GM18520 (cell line): Measurements from ENCODE around the gene DCUN1D3.
"Not testable (repeated sequence)": the region's sequence is repeated elsewhere in the genome, so short reads cannot be mapped to it uniquely, and the experiment has no call there.

Experiments used
- ATAC-seq: cut with Tn5 transposase; IDR thresholded peaks from one replicate; pipeline ENCODE4 v1.9.1; 2021; ENCODE audit not compliant: unreplicated experiment

The DCUN1D3 gene, protein sequence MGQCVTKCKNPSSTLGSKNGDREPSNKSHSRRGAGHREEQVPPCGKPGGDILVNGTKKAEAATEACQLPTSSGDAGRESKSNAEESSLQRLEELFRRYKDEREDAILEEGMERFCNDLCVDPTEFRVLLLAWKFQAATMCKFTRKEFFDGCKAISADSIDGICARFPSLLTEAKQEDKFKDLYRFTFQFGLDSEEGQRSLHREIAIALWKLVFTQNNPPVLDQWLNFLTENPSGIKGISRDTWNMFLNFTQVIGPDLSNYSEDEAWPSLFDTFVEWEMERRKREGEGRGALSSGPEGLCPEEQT

DNA sequence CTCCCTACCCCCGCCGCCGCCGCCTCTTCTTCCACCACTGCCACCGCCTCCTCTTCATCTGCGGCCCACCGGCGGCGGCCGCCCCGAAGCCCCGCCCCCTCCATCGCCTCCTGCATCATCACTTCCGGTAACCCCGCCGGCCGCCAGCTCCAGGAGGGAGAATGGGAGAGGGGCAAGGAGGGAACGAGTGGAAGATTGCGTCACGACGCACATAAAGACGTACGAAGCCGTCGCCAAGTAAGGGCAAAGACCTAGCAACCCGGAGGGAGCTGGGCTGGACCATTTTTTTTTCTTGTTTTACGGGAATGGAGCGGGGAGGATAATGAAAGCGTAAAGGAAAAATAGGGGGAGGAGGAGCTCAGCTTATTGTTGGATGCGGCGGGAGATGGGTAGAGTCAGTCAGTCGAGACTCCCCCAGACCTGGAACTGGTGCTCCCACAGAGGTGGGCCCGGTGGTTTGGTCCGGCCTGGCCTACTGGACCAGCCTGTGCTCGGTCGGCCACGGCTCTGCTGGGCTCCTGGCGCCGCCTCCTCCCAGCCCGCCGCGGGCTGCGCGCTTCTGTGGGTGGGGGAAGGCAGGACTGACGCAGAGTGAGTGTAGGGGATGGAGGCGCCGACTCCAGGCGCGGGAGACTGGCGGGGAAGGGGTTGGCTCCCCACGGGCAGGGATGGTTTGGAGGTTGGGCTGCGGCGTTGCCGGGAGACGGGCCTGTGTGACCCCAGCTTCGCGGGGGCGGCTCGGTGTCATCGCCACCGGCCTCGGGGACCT is at the start of gene DCUN1D3, which contains the start of gene LYRM1:
Gene DCUN1D3, minus strand, starts transcription at position 60 of the 769 bp plus-strand sequence. CDS start 37,820 bp downstream, outside the sequence.
Gene LYRM1, plus strand, starts transcription at position 473 of the 769 bp plus-strand sequence. CDS start 14,785 bp downstream, outside the sequence.
- peak; percentile 56 for ATAC-seq

DNA sequence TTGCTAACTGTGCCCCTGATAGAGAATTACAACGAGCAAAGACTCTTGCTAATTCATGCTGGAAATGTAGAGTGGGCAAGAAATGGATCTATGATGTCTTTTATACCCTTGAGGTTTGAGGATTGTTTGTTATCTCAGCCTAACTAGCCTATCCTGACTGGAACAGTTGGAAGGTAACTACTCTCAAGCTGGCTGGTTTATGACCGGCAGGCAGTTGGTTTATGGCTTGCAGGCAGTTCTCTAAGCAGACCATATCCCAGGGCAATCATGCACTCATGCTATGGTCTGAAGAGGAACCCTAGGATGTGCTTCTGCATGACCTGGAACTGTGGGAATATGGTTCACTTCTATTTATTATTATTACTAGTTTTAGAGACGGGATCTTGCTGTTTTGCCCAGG is 49.5 kb upstream of the DCUN1D3 start:
- no peak for ATAC-seq

DNA sequence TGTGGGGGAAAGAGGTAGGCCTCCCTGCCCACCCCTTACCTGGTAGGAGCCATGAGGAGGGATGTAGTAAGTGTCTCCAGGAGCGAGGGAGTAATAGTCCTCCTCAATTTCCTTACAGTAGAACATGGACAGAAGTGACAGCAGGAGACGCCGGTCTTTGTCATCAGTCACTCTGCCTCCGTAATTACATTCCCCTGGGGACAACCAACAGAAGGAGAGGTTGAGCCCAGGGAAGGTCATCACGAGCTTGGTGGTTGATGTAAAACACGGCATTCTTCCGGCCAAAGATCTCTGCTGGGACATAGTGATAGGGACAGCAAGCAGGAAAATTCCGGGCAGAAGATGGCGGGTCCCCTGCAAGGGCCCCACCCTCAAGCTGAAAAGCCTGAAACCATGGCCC is 48.3 kb upstream of the DCUN1D3 start:
- ATAC-seq = no peak

DNA sequence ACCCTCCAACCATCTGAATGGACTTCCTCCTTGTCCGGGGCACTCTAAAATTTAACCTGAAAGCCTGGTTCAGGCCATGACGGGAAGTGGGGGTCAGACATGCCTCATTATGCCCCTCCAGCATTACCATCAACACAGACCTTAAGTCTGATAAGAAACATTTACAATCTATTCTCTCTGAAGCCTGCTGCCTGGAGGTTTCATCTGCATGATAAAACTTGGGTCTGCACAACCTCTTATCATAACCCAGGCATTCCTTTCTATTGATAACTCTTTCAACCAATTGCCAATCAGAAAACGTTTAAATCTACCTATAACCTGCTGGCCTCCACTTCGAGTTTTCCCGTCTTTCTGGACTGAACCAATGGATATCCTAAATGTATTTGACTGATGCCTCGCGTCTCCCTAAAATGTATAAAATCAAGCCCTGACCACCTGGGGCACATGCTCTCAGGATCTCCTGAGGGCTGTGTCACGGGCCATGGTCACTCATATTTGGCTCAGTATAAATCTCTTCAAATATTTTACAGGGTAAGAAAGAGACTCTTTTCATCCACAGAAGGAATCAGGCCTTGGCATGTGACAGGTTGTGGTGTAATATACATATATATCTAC is 46.0 kb upstream of the DCUN1D3 start:
- ATAC-seq = no peak

DNA sequence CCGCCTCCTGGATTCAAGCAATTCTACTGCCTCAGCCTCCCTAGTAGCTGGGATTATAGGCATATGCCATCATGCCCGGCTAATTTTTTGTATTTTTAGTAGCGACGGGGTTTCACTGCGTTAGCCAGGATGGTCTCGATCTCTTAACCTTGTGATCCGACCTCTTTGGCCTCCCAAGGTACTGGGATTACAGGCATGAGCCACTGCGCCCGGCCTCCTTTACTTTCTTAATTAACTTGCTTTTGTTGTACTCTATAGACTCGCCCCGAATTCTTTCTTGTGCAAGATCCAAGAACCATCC is 45.4 kb upstream of the DCUN1D3 start:
- ATAC-seq = not testable (repeated sequence)

DNA sequence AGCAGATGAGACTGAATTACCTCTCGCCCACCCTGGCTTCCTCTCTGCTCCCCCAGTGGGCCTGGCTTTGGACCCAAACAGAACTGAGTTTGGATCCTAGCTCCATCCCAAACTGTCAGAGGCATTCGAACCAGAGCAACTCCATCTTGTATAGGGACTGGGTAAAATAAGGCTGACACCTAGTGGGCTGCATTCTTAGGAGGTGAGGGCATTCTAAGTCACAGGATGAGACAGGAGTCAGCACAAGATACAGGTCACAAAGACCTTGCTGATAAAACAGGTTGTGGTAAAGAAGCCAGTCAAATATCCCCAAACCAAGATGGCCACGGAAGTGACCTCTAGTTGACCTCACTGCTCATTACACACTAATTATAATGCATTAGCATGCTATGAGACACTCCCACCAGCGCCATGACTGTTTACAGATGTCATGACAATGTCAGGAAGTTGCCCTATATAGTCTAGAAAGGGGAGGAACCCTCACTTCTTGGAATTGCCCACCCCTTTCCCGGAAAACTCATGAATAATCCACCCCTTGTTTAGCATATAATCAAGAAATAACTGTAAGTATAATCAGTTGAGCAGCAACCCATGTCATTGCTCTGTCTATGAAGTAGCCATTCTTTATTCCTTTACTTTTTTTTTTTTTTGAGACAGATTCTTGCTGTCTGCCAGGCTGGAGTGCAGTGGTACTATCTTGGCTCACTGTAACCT is 44.9 kb upstream of the DCUN1D3 start:
- ATAC-seq = no peak

DNA sequence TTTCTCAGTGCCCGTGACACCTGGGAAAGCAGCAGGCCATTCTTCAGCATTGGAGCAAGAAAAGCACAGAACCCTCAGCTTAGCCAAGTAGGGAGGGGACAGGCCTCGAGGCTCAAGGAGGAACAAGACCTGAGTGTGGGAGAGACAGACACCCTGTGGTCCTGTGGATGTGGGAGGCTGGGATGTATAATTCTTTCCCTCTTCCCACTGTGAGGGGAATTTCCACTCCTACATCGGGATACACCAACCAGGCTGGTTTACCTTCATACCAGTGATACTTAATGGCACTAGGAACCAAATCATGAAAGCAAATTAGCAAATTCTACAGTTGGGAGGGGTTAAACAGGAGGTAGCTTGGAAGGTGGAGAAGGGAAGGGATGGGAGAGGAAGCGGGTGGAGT is 42.1 kb upstream of the DCUN1D3 start:
- no peak for ATAC-seq

DNA sequence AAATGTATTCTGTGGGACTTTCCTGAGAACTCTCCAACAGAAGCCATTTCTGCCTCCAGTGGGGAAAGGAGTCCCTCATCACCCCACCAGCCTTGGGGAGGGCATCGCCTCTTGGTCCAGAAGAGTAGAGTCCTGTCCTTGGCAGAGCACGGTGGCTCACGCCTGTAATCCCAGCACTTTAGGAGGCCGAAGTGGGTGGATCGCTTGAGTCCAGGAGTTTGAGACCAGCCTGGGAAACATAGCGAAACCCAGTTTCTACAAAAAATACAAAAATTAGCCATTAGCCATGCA is 41.4 kb upstream of the DCUN1D3 start:
- no peak for ATAC-seq

DNA sequence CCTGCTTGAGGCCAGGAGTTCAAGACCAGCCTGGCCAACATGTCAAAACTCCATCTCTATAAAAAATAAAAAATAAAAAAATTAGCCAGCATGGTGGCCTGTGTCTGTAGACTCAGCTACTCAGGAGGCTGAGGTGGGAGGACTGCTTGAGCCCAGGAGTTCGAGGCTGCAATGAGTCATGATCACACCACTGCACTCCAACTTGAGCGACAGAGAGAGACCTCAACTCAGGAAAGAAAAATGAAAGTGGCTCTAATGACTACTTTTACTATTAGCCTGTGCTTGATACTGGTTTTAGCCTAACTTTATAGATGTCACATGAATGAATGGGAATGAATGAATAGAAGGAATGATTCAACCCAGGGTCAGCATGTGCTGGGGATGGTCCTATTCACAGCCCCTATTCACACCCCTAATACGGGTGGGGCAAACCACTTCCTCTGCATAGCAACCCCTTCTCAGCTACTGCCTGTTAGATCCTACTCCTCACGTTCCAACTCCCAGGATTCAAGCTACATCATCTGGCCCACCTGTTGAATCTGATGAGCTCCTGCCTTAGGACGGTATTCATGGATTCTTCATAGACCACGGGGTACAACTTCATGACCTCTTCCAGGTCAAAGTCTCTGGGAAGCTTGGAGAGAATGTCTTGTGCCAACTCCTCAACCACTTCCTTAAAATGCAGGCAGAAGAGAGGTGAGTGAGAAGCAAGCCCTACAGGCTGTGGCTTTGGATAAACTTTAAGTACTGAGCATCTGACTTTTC is 40.9 kb upstream of the DCUN1D3 start:
- ATAC-seq = no peak

DNA sequence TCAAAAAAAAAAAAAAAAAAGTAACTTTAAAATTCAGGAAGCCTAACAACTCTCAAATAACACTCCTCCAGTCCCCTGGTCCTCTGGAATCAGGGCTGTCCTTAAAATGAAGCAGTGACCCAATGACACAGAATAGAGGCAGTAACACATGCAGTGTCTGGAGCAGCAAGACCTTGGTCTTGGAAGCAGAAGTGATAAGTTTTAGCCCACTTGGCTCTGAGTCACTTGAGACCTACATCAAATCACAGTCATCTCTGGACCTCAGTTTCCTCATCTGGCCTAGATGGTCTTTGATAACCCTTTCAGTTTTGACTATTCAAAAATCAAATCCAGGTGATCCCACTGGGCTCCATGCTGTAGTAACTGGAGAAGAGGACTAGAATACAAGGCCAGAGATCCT is 39.5 kb upstream of the DCUN1D3 start:
- no peak for ATAC-seq

DNA sequence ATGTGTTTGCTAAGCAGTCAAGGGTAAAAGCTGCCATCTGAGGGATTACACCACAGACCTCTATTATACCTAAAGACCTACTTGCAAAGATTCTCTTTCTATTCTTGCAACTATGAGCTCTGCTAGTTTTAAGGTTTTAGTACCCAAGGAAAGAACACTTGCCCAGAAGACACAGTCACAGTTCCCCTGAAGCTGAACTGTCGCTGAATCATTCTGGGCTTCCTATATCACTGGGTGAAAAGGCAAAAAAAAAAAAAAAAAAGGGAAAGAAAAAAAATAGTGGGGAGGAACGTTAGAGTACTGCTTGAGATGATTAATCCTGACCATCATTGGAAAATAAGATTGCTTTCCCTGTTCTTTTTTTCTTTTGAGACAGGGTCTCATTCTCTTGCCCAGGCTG is 38.3 kb upstream of the DCUN1D3 start:
- ATAC-seq = no peak

DNA sequence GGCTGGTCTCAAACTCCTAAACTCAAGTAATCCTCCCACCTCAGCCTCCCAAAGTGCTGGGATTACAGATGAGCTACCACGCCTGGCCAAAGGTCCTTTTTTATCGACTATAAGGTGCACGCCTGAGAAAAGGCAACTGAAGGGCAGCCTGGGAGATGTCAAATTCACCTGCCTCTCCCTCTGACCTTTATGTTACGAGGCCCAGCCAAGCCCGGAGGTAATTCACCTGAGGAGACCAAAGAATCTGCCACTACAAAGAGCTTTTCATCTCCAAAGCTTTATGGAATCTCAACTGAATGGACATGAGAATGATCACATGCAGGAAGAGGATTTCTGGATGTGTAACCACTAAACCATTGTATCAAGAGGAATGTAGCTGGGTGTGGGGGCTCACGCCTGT is 37.6 kb upstream of the DCUN1D3 start:
- no peak for ATAC-seq

DNA sequence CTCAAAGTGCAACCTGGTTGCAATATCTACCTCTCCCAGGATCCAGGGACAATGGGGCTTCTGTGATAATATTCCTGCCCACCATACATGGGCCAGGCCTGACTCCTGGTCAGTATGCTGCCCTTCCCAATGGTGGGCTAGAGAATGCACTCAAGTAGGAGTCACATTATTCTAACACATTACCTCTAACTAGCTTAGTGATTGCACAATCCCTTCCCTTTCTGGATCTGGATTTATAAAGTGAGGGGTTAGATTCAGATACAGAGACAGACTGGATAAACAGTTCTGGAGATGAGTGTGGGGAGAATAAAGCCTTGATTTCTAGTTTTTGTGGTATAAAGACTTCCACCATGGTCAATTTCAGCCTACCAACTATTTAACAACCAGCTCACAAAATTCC is 33.4 kb upstream of the DCUN1D3 start:
- no peak for ATAC-seq

DNA sequence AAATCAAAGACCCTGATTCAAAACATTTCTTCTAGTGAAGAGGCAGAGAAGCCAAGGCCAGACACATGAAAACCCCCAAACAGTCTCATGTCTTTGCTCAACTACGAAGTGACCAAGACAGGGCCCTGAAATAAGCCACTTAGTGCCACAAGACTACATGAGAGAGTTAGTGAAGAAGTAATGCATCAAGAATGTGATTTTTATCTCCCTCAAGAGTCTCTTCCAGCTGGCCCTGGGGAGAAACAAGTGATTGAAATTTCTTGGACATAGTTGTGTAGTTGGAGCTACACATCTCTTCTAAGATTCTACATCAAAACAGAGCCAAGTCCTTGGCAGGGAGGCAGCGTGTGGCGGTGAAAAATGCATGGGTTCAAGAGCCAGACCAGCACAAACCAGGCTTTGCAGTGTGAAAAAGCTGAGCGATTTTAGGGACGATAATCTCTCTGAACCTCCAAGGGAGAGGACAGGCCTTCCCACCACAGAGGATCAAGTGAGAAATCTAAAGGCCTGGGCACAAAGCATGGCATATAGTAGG is 31.0 kb upstream of the DCUN1D3 start:
- ATAC-seq = no peak

DNA sequence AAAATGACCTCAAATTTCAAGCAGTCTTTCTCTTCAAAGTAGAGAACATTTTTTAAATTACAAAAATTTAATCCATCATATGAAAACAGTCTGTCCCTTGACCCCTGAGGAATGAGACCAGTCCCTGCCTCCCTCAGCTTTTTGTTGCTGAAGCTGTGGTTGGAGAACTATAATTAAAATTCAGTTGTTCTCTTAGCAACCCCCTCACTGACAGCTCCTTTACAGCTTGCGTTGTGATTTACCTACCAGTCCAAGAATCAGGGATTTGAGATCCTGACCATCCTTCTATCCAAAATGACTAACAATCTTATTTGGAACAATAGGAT is 30.2 kb upstream of the DCUN1D3 start:
- no peak for ATAC-seq

DNA sequence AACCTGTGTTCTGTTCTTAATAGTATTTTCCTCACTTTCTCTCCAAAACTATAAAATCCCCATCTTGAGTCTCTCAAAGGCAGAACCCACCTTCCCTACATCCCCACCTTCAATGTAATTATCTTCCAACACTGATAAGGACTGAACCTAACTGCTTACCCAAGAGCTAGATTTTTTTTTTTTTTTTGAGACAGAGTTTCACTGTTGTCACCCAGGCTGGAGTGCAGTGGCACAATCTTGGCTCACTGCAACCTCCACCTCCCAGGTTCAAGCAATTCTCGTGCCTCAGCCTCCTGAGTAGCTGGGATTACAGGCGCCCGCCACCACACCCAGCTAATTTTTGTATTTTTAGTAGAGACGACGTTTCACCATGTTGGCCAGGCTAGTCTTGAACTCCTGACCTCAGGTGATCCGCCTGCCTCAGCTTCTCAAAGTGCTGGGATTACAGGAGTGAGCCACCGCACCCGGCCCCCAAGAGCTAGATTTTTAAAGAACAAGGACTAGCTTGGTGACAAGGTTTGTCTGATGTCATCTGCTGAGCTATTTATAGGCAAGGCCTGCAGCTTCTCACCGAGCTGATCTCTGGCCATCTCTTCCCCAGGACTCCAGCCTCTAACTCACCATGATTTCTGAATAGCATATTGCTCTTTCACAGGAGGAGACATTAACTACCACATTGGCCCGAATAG is 29.7 kb upstream of the DCUN1D3 start:
- ATAC-seq = not testable (repeated sequence)

DNA sequence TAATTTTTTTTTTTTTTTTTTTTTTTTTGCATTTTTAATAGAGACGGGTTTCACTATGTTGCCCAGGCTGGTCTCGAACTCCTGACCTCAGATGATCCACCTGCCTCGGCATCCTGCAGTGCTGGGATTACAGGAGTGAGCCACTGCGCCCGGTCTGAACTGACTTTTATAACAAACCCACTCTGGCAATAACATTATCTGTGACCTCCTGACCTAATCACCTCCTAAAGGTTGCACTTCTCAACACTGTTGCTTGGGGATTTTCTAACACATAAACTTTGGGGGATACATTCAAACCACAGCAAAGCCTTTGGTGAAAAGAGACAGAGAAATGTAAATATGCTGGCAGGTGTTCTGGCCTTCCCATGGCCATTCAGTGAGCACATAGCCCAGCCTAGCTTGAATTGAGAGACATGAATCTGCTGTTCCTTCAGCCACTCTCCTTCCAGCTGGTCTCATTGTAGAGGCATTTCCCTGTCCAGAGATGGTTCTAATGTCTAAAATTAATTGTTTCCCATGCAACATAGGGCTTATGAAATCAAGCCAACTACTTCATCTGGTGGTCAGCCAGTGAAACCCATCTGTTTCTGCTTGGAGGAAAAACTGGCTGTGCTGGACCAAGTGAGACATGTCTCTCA is 28.7 kb upstream of the DCUN1D3 start:
- ATAC-seq = no peak

DNA sequence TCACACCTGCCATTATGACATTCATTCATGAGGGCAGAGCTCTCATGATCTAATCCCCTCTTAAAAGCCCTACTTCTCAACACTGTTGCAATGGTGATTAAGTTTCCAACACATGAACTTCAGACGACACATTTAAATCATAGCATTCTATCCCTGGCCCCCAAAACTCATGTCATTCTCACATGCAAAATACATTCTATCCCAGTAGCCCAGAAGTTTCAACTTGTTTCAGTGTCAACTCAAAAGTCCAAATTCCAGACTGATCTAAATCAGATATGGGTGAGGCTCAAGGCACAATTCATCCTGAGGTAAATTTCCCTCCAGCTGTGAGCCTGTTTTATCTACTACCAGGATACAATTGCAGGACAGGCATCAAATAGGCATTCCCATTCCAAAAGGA is 25.6 kb upstream of the DCUN1D3 start:
- ATAC-seq = no peak

DNA sequence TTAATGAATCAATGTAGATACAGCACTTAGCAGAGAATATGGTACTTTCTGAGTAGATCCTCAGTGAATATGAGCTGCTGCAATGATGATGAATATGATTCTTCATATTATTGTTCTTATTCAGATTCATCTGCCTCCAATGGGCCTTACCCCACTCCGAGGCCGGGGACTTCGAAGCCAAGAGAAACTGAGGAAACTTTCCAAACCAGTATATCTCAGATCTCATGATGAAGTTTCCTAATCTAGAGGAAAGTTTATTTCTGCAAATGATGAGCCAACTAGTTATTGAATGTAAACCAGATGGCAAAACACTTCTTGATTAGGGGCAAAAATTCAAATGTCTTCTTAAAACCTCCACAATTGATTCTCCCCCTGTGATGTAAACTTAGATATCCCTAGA is 23.7 kb upstream of the DCUN1D3 start:
- no peak for ATAC-seq

DNA sequence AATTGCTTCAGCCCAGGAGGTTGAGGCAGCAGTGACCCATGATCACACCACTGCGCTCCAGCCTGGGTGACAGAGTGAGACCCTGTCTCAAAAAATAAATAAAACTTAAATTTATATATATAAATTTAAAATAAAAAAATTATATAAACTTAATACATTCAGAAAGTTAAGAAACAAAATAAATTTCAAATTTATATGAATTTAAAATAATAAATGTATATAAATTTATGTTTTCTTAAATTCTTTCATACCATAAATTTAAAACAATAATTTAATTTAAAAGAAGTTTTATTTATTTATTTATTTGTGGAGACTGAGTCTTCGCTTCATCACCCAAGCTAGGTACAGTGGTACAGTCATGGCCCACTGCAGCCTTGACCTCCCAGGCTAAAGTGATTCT is 20.6 kb upstream of the DCUN1D3 start:
- no peak for ATAC-seq
